ENCODE results near the gene IQGAP3. TPM values are rescaled to one million over a fixed set of nuclear protein-coding genes. Genes with fewer than 3 reads are reported as not detected.

The IQGAP3 gene
- polyA plus RNA-seq, 2 of the 4 experiments (the other 2 are of a cell fraction), result 15.6 to 17.0 TPM

DNA sequence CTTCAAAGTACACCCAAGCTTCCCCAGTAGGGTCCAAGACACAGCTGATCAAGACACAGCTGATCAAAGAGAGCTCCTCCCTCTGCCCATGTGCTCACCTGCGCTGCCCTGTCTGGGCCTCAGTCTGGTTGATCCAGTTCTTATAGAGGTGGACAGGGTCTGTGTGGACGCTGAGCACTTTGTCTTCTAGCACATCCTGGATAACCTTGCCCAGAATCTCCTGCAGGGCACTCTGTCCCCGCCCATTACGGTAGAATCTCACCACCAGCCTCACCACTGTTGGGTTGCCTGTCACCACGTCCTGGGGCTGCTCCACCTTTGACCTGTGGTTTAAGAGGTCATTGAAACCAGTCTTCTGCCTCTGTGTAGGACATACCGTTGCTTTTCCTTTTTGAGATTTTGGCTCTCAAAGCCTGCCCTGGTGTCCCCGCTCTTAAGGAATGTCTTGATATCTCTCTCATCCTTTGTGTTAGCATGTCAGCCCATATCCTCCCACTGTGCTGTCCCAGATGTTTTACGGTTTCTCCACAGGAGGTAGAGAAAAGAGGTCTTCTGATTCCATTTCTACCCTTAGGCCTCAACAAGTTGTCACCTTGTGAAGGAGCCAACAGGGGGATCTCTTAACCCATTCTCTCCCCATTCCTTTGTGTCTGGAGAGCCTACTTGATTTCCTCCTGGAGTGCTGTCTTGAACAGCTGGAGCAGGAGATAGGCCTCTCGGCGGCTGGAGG lies 33.5 kb downstream of the IQGAP3 start (continued):
- TF ChIP-seq HOXA7 (CRISPR knock-in tag; IDR thresholded peaks at IDR 0.05) (no peak), RFX5 (IDR thresholded peaks at IDR 0.05) (no peak)

DNA sequence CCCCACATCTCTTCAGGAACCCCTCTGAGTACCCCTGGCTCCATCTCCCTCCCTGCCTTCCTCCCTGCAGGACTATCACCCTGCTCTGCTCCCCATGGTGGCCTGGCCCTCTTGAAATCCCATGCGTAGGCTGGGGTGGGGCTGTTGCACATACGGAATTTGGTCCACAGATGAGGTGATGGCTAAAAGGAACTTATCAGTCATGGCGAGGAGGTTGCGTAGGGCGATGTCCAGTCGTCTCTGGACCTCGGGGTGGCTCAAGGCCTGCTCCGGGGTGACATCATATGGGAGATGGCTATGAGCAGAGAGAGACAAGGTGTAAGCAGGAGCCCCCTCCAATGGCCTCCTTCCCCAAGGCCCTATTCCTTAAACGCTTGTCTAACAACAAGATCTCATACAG lies 35.3 kb downstream of the IQGAP3 start:
- Histone ChIP-seq H3K27ac (no peak overlapping the region), H3K9me3 (no peaks in the 10 kb centered on the region), H3K4me1 (no peaks in the 10 kb centered on the region), H3K4me2 (no peak overlapping the region), H3K4me3 (no peak overlapping the region)
- no peak for DNase-seq (ENCODE audit: low read depth in 1 of 2, low spot score in 1 of 2)
- 90% methylated on average over 9 of the region's 9 CpGs for WGBS (ENCODE audit: missing lambda C conversion rate)
- TF ChIP-seq, protein P1, sequence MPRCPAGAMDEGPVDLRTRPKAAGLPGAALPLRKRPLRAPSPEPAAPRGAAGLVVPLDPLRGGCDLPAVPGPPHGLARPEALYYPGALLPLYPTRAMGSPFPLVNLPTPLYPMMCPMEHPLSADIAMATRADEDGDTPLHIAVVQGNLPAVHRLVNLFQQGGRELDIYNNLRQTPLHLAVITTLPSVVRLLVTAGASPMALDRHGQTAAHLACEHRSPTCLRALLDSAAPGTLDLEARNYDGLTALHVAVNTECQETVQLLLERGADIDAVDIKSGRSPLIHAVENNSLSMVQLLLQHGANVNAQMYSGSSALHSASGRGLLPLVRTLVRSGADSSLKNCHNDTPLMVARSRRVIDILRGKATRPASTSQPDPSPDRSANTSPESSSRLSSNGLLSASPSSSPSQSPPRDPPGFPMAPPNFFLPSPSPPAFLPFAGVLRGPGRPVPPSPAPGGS (IDR thresholded peaks at IDR 0.05), result no peak
- TF ChIP-seq, protein P2, sequence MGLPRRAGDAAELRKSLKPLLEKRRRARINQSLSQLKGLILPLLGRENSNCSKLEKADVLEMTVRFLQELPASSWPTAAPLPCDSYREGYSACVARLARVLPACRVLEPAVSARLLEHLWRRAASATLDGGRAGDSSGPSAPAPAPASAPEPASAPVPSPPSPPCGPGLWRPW (IDR thresholded peaks at IDR 0.05), result no peak
- no peak for TF ChIP-seq POLR2A (IDR thresholded peaks at IDR 0.05; ENCODE audit: low read length)
- TF ChIP-seq, protein P3, sequence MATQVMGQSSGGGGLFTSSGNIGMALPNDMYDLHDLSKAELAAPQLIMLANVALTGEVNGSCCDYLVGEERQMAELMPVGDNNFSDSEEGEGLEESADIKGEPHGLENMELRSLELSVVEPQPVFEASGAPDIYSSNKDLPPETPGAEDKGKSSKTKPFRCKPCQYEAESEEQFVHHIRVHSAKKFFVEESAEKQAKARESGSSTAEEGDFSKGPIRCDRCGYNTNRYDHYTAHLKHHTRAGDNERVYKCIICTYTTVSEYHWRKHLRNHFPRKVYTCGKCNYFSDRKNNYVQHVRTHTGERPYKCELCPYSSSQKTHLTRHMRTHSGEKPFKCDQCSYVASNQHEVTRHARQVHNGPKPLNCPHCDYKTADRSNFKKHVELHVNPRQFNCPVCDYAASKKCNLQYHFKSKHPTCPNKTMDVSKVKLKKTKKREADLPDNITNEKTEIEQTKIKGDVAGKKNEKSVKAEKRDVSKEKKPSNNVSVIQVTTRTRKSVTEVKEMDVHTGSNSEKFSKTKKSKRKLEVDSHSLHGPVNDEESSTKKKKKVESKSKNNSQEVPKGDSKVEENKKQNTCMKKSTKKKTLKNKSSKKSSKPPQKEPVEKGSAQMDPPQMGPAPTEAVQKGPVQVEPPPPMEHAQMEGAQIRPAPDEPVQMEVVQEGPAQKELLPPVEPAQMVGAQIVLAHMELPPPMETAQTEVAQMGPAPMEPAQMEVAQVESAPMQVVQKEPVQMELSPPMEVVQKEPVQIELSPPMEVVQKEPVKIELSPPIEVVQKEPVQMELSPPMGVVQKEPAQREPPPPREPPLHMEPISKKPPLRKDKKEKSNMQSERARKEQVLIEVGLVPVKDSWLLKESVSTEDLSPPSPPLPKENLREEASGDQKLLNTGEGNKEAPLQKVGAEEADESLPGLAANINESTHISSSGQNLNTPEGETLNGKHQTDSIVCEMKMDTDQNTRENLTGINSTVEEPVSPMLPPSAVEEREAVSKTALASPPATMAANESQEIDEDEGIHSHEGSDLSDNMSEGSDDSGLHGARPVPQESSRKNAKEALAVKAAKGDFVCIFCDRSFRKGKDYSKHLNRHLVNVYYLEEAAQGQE (IDR thresholded peaks at IDR 0.05), result no peak
- no peak for TF ChIP-seq MAFK (IDR thresholded peaks at IDR 0.05; ENCODE audit: partially characterized antibody)
- TF ChIP-seq, protein P4, sequence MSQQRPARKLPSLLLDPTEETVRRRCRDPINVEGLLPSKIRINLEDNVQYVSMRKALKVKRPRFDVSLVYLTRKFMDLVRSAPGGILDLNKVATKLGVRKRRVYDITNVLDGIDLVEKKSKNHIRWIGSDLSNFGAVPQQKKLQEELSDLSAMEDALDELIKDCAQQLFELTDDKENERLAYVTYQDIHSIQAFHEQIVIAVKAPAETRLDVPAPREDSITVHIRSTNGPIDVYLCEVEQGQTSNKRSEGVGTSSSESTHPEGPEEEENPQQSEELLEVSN (IDR thresholded peaks at IDR 0.05; ENCODE audit: borderline replicate concordance, low read depth), result no peak
- no peak for TF ChIP-seq ESRRA (IDR thresholded peaks at IDR 0.05; ENCODE audit: borderline replicate concordance, low read length)
- no peak for TF ChIP-seq RAD21 (conservative IDR thresholded peaks at IDR 0.05 in 1 of 2, IDR thresholded peaks at IDR 0.05 in 1 of 2)
- no peak for ATAC-seq
- ChIA-PET CTCF (interaction anchor here (0.6 to 1.2 kb wide), 2 partner anchors 14 to 81 kb away, joined by 3 to 5 read pairs; no protein-coding TSS in a partner anchor), POLR2A (no interaction called here)
- FAIRE-seq, result no peak

DNA sequence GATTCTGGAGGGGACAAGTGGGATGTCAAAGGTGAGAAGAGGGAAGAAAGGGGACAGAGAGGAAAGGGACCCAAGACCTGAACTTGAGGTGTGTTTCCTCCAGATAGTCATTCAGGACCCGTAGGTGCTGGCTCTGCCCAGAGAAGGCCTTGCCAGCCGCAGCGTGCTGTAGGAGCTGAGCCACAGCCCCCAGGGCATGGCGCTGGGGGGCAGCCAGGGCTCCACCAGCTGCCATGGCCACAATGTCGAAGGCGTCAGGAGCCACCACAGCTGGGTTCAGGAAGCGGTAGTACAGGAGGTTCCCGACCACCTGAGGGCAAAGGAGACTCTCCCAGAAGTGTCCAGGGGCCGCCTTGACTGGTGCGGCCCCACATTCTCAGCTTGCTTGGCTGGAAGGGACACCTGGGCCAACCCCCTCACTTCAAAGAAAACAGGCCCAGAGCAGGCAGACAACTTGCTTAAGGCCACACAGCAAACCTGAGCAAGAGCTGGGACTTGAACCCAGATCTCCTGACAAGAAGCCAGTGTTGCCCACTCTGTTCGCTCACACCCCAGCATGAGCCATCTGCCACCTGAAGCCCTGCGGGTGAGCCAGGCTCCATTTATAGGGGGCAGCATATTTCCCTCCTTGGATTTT lies 37.8 kb downstream of the IQGAP3 start:
- ATAC-seq (no peak), FAIRE-seq (no peak), DNase-seq (ENCODE audit: low read depth in 1 of 2, low spot score in 1 of 2) (no peak)
- ChIA-PET CTCF (interaction anchor here (0.7 to 1.8 kb wide), 5 partner anchors 9 to 149 kb away, joined by 3 to 8 read pairs (median 4); no protein-coding TSS in a partner anchor), POLR2A (no interaction called here)
- TF ChIP-seq CBX2 (IDR thresholded peaks at IDR 0.05; ENCODE audit: borderline replicate concordance, low read depth) (no peak), POLR2A (IDR thresholded peaks at IDR 0.05; ENCODE audit: low read length) (no peak), CHD4 (IDR thresholded peaks at IDR 0.05; ENCODE audit: borderline replicate concordance) (no peak), RARB (CRISPR knock-in tag; IDR thresholded peaks at IDR 0.05) (no peak)
- TF ChIP-seq, protein P5, sequence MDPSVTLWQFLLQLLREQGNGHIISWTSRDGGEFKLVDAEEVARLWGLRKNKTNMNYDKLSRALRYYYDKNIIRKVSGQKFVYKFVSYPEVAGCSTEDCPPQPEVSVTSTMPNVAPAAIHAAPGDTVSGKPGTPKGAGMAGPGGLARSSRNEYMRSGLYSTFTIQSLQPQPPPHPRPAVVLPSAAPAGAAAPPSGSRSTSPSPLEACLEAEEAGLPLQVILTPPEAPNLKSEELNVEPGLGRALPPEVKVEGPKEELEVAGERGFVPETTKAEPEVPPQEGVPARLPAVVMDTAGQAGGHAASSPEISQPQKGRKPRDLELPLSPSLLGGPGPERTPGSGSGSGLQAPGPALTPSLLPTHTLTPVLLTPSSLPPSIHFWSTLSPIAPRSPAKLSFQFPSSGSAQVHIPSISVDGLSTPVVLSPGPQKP (IDR thresholded peaks at IDR 0.05; ENCODE audit: low read depth, low read length), result no peak
- 90% methylated on average over 12 of the region's 12 CpGs for WGBS (ENCODE audit: missing lambda C conversion rate)
- H3K4me2 ChIP-seq, result no peak overlapping the region
- H3K9me3 ChIP-seq, result no peaks in the 10 kb centered on the region
- no peak overlapping the region for H3K27ac ChIP-seq
- no peaks in the 10 kb centered on the region for H3K4me1 ChIP-seq
- H3K4me3 ChIP-seq, result no peak overlapping the region
